Suprapubic skin (tissue), 4 donors: ENCODE data around the gene RMI1. TPM values are rescaled to one million over a fixed set of nuclear protein-coding genes. Genes with fewer than 3 reads are reported as not detected.

Experiments used
- DNase-seq, 2 donors: peaks; one replicate each; pipeline ENCODE4 v3.0.0-alpha.2; 2019; ENCODE audit warnings: low spot score in 2 of 2
- H3K27ac ChIP-seq: fragments of 200-600 bp; sonication (generic); one replicate; pipeline ENCODE4 v1.5.1; 2019
- H3K27me3 ChIP-seq: fragments of 200-600 bp; sonication (generic); one replicate; pipeline ENCODE4 v1.5.1; 2019
- H3K36me3 ChIP-seq: fragments of 200-600 bp; sonication (generic); one replicate; pipeline ENCODE4 v1.5.1; 2019
- H3K4me1 ChIP-seq: fragments of 200-600 bp; sonication (generic); one replicate; pipeline ENCODE4 v1.5.1; 2019
- H3K4me3 ChIP-seq: fragments of 200-600 bp; sonication (generic); one replicate; pipeline ENCODE4 v1.5.1; 2019; ENCODE audit warnings: mild to moderate bottlenecking
- H3K9me3 ChIP-seq: fragments of 200-600 bp; sonication (generic); one replicate; pipeline ENCODE4 v1.5.1; 2019
- EP300 ChIP-seq: sonication (generic); formaldehyde crosslinking; IDR thresholded peaks from one replicate; pipeline ENCODE4 v1.6.1; 2017; ENCODE audit warnings: antibody characterized with exemption
- POLR2A ChIP-seq, 2 donors: fragments of 450-650 bp; IDR thresholded peaks; one replicate each; pipeline ENCODE4 v1.6.1; 2017; ENCODE audit warnings: antibody characterized with exemption in 2 of 2, mild to moderate bottlenecking in 2 of 2, moderate library complexity in 2 of 2
- POLR2AphosphoS5 ChIP-seq, 3 donors: sonication (generic); formaldehyde crosslinking; IDR thresholded peaks; one replicate each; pipeline ENCODE4 v1.6.1; 2017; ENCODE audit warnings: antibody characterized with exemption in 3 of 3
- WGBS: methylation state at CpG from one replicate; pipeline ENCODE4 v1.1.5; 2018; 5-methylcytosine and 5-hydroxymethylcytosine counted together
- total RNA-seq, 4 donors: library from RNA; depleted of rRNA; stranded (reverse); fragments of >200 nt; gene quantifications; one replicate each; pipeline ENCODE4 v1.1.0, GENCODE V29; 2016
- TF ChIP-seq, protein P1 (sequence below), 2 donors: fragments of 200-600 bp in 1 of 2; fragments of 450-650 bp in 1 of 2; sonication (generic) in 1 of 2; IDR thresholded peaks; one replicate each; pipeline ENCODE4 v1.5.1; 2016 to 2019; ENCODE audit warnings: antibody characterized with exemption in 2 of 2, mild to moderate bottlenecking in 1 of 2, moderate library complexity in 1 of 2

The RMI1 gene
- total RNA-seq, 4 donors from 2014 or later = 4.0 to 8.7 (median 4.3) TPM

DNA sequence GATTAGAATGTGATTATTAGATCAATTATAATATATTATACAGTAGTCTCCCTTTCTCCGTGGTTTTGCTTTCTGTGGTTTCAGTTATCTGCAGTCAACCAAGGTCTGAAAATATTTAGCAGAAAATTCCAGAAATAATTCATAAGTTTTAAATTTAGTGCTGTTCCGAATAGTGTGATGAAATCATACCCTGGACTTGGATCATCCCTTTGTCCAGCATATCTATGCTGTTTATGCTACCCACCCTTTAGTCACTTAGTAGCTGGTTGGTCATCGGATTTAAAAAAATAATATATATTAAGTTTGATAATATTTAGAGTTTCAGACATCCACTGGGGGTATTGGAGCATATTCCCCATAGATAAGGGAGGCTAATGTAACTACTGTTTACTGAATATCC lies 19.6 kb downstream of the RMI1 start:
- no peak overlapping the region for H3K27ac ChIP-seq
- H3K9me3 ChIP-seq = no peaks in the 10 kb centered on the region
- 74% methylated on average over 3 of the region's 3 CpGs for WGBS
- no peak for TF ChIP-seq POLR2A (IDR thresholded peaks at IDR 0.05)
- no peak for TF ChIP-seq EP300
- TF ChIP-seq, protein P1, sequence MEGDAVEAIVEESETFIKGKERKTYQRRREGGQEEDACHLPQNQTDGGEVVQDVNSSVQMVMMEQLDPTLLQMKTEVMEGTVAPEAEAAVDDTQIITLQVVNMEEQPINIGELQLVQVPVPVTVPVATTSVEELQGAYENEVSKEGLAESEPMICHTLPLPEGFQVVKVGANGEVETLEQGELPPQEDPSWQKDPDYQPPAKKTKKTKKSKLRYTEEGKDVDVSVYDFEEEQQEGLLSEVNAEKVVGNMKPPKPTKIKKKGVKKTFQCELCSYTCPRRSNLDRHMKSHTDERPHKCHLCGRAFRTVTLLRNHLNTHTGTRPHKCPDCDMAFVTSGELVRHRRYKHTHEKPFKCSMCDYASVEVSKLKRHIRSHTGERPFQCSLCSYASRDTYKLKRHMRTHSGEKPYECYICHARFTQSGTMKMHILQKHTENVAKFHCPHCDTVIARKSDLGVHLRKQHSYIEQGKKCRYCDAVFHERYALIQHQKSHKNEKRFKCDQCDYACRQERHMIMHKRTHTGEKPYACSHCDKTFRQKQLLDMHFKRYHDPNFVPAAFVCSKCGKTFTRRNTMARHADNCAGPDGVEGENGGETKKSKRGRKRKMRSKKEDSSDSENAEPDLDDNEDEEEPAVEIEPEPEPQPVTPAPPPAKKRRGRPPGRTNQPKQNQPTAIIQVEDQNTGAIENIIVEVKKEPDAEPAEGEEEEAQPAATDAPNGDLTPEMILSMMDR (IDR thresholded peaks at IDR 0.05) = no peak
- TF ChIP-seq POLR2AphosphoS5 (IDR thresholded peaks at IDR 0.05) = no peak
- no peaks in the 10 kb centered on the region for H3K27me3 ChIP-seq
- DNase-seq = no peak
- peaks cover 5% of the 10 kb centered on the region for H3K4me1 ChIP-seq
- peaks cover 4% of the 10 kb centered on the region for H3K36me3 ChIP-seq
- H3K4me3 ChIP-seq = no peak overlapping the region

DNA sequence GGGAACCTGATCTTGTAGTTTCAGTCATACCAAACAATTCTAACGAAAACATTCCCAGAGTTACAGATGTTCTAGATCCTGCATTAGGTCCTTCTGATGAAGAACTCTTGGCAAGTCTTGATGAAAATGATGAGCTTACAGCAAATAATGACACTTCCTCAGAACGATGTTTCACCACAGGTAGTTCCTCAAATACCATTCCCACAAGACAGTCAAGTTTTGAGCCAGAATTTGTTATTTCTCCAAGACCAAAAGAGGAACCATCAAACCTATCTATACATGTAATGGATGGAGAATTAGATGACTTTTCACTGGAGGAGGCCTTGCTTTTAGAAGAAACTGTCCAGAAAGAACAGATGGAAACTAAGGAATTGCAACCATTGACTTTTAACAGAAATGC lies 21.0 kb downstream of the RMI1 start:
- H3K4me1 ChIP-seq = peaks cover 5% of the 10 kb centered on the region
- no peak overlapping the region for H3K4me3 ChIP-seq
- H3K36me3 ChIP-seq = peaks cover 4% of the 10 kb centered on the region
- no peaks in the 10 kb centered on the region for H3K27me3 ChIP-seq
- TF ChIP-seq POLR2AphosphoS5 (IDR thresholded peaks at IDR 0.05) (no peak), POLR2A (IDR thresholded peaks at IDR 0.05) (no peak)
- no peaks in the 10 kb centered on the region for H3K9me3 ChIP-seq
- no peak overlapping the region for H3K27ac ChIP-seq
- 82% methylated on average over 2 of the region's 2 CpGs for WGBS
- DNase-seq = no peak

DNA sequence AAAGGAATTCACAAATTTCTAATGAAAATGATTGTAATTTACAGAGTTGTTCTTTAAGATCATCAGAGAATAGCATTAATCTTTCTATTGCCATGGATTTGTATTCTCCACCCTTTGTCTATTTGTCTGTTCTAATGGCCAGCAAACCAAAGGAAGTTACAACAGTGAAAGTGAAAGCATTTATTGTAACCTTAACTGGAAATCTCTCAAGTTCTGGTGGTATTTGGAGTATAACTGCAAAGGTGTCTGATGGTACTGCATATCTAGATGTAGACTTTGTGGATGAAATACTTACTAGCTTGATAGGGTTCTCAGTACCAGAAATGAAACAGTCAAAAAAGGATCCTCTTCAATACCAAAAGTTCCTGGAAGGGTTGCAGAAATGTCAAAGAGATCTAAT lies 21.7 kb downstream of the RMI1 start:
- no peak for DNase-seq
- no peak overlapping the region for H3K4me3 ChIP-seq

DNA sequence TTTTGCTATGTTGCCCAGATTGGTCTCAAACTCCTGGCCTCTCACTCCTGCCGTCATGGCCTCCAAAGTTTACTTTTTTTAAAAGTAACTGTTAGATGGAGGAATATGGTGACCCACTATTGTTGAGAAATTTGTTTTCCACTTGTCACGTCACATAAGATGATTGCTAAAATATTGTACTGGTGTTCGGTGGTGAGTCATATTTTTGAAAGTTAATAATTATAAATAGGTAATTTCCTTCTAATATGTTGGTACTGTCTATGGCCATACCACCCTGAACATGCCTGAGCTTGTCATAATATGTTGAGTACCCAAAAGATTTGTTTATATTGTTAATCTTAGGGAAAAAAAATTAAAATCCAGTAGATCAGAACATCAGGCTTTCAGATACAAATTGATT lies 22.6 kb downstream of the RMI1 start:
- TF ChIP-seq POLR2A (IDR thresholded peaks at IDR 0.05) (no peak), POLR2AphosphoS5 (IDR thresholded peaks at IDR 0.05) (no peak), EP300 (no peak)
- TF ChIP-seq, protein P1 (IDR thresholded peaks at IDR 0.05) = no peak
- 93% methylated on average over 3 of the region's 3 CpGs for WGBS
- H3K36me3 ChIP-seq = peaks cover 4% of the 10 kb centered on the region
- no peak overlapping the region for H3K27ac ChIP-seq
- H3K27me3 ChIP-seq = no peaks in the 10 kb centered on the region
- H3K4me3 ChIP-seq = no peak overlapping the region
- peaks cover 5% of the 10 kb centered on the region for H3K4me1 ChIP-seq
- no peaks in the 10 kb centered on the region for H3K9me3 ChIP-seq
- DNase-seq = no peak

More for the DNA sequence above, 21.7 kb downstream of the RMI1 start:
- Histone ChIP-seq H3K9me3 (no peaks in the 10 kb centered on the region), H3K36me3 (peaks cover 4% of the 10 kb centered on the region), H3K4me1 (peaks cover 5% of the 10 kb centered on the region), H3K27me3 (no peaks in the 10 kb centered on the region), H3K27ac (no peak overlapping the region)
- TF ChIP-seq POLR2A (IDR thresholded peaks at IDR 0.05) = no peak
- TF ChIP-seq, protein P1 (IDR thresholded peaks at IDR 0.05) = no peak
- no peak for TF ChIP-seq POLR2AphosphoS5 (IDR thresholded peaks at IDR 0.05)
- TF ChIP-seq EP300 = no peak

DNA sequence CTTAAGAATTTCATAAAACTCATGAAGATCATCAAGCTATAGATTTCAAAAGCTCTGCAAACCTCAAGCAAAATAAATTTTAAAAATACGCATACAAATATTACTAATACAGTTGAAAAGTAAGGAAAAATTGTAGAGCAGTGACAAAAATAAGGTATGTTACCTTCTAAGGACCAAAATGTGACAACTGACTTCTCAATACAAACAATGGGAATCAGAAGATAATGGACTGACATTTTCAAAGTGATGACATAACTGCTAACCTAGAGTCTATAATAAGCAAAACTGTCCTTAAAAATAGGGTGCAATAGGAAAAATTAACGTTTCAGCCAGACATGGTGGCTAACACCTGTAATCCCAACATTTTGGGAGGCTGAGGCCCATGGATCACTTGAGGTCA lies 27.1 kb downstream of the RMI1 start:
- Histone ChIP-seq H3K36me3 (no peaks in the 10 kb centered on the region), H3K27me3 (no peaks in the 10 kb centered on the region), H3K27ac (no peak overlapping the region), H3K4me3 (no peak overlapping the region), H3K9me3 (no peaks in the 10 kb centered on the region), H3K4me1 (no peaks in the 10 kb centered on the region)
- no peak for DNase-seq
- TF ChIP-seq POLR2AphosphoS5 (IDR thresholded peaks at IDR 0.05) (no peak), EP300 (no peak), POLR2A (IDR thresholded peaks at IDR 0.05) (no peak)
- TF ChIP-seq, protein P1 (IDR thresholded peaks at IDR 0.05) = no peak
- 94% methylated on average over 2 of the region's 2 CpGs for WGBS

DNA sequence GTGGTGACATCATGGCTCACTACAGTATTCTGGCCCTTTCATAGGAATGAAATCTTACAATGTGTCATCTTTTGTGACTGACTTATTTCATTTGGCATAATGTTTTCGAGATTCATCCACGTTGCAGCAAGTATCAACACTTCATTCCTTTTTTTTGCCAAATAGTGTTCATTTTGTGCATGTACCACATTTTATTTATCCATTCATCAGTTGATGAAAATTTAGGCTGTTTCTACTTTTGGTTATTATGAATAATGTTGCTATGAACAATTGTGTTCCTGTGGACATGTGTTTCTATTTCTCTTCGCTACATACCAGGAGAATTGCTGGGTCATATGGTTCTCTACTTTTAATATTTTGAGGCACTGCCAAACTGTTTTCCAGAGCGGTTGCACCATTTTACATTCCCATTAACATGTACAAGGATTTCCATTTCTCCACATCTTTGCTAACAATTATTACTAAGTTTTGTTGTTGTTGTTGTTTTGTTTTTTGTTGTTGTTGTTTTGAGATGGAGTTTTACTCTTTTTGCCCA lies 43.5 kb downstream of the RMI1 start:
- no peak for DNase-seq
- Histone ChIP-seq H3K4me3 (no peak overlapping the region), H3K27me3 (no peaks in the 10 kb centered on the region), H3K4me1 (no peaks in the 10 kb centered on the region), H3K36me3 (no peaks in the 10 kb centered on the region), H3K9me3 (no peaks in the 10 kb centered on the region), H3K27ac (no peak overlapping the region)
- WGBS = 68% methylated on average over 4 of the region's 4 CpGs
- no peak for TF ChIP-seq POLR2A (IDR thresholded peaks at IDR 0.05)
- no peak for TF ChIP-seq POLR2AphosphoS5 (IDR thresholded peaks at IDR 0.05)
- TF ChIP-seq, protein P1 (IDR thresholded peaks at IDR 0.05) = no peak
- no peak for TF ChIP-seq EP300
